ENCODE results near the gene TIAM2. TPM values are rescaled to one million over a fixed set of nuclear protein-coding genes. Genes with fewer than 3 reads are reported as not detected.

The TIAM2 gene
- total RNA-seq, 1 experiment from 2014 or later: 3.8 TPM

GRCh38 chr6:155173488-155173887 lies 178.4 kb downstream of the TIAM2 start:
- Mint-ChIP-seq H3K36me3 (ENCODE audit: insufficient read depth, unreplicated experiment) (no peaks in the 10 kb centered on the region), H3K4me1 (ENCODE audit: low read depth, unreplicated experiment) (peaks cover 7% of the 10 kb centered on the region), H3K27me3 (ENCODE audit: insufficient read depth, unreplicated experiment) (no peaks in the 10 kb centered on the region), H3K27ac (ENCODE audit: unreplicated experiment) (no peak overlapping the region), H3K4me3 (ENCODE audit: unreplicated experiment) (no peak overlapping the region), H3K9me3 (ENCODE audit: unreplicated experiment) (no peaks in the 10 kb centered on the region)
- Histone ChIP-seq H3K4me1 (no peaks in the 10 kb centered on the region), H3K27me3 (replicated peaks; ENCODE audit: control insufficient read depth, insufficient read depth, low read length) (no peaks in the 10 kb centered on the region), H3K4me3 (ENCODE audit: low read depth, low read length) (no peak overlapping the region), H3K36me3 (ENCODE audit: control insufficient read depth, insufficient read depth, low read length) (no peaks in the 10 kb centered on the region), H3K9me3 (no peaks in the 10 kb centered on the region)
- ChIA-PET POLR2A (no interaction called here), CTCF (interaction anchor here (1.9 kb wide), 1 partner anchor 305 kb away, joined by 8 read pairs; no protein-coding TSS in a partner anchor)
- intact Hi-C loops (cut with micrococcal nuclease; ENCODE audit: unreplicated experiment): no loop called here
- no TSS peak for BruUV-seq (replicated peaks)
- TF ChIP-seq, protein P1, sequence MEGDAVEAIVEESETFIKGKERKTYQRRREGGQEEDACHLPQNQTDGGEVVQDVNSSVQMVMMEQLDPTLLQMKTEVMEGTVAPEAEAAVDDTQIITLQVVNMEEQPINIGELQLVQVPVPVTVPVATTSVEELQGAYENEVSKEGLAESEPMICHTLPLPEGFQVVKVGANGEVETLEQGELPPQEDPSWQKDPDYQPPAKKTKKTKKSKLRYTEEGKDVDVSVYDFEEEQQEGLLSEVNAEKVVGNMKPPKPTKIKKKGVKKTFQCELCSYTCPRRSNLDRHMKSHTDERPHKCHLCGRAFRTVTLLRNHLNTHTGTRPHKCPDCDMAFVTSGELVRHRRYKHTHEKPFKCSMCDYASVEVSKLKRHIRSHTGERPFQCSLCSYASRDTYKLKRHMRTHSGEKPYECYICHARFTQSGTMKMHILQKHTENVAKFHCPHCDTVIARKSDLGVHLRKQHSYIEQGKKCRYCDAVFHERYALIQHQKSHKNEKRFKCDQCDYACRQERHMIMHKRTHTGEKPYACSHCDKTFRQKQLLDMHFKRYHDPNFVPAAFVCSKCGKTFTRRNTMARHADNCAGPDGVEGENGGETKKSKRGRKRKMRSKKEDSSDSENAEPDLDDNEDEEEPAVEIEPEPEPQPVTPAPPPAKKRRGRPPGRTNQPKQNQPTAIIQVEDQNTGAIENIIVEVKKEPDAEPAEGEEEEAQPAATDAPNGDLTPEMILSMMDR (IDR thresholded peaks at IDR 0.05; ENCODE audit: insufficient read depth in 1 of 2, low read depth in 1 of 2, low read length in 1 of 2, severe bottlenecking in 1 of 2, unreplicated experiment in 1 of 2): no peak
- no peak for DNase-seq

- no peaks in the 10 kb centered on the region for H3K27me3 ChIP-seq (replicated peaks; ENCODE audit: control insufficient read depth, insufficient read depth, low read length)
- ChIA-PET CTCF (interaction anchor here (0.6 to 1.9 kb wide), 2 partner anchors 307 to 317 kb away, joined by 4 to 8 read pairs; no protein-coding TSS in a partner anchor), POLR2A (no interaction called here)
- H3K4me3 Mint-ChIP-seq (ENCODE audit: unreplicated experiment): no peak overlapping the region
- no peak overlapping the region for H3K4me3 ChIP-seq (ENCODE audit: low read depth, low read length)
- BruUV-seq (replicated peaks): no TSS peak
- no peaks in the 10 kb centered on the region for H3K4me1 ChIP-seq
- H3K36me3 Mint-ChIP-seq (ENCODE audit: insufficient read depth, unreplicated experiment): no peaks in the 10 kb centered on the region
- H3K9me3 ChIP-seq: no peaks in the 10 kb centered on the region
- intact Hi-C loops (cut with micrococcal nuclease; ENCODE audit: unreplicated experiment): loop anchor here (1.0 to 5.0 kb wide), 6 partner anchors 93 to 499 kb away; no protein-coding TSS in a partner anchor
- H3K27me3 Mint-ChIP-seq (ENCODE audit: insufficient read depth, unreplicated experiment): no peaks in the 10 kb centered on the region
- TF ChIP-seq, protein P1 (IDR thresholded peaks at IDR 0.05; ENCODE audit: insufficient read depth in 1 of 2, low read depth in 1 of 2, low read length in 1 of 2, severe bottlenecking in 1 of 2, unreplicated experiment in 1 of 2): peak; percentile 54 to 58
- H3K27ac Mint-ChIP-seq (ENCODE audit: unreplicated experiment): no peak overlapping the region
- H3K4me1 Mint-ChIP-seq (ENCODE audit: low read depth, unreplicated experiment): peaks cover 7% of the 10 kb centered on the region
- H3K36me3 ChIP-seq (ENCODE audit: control insufficient read depth, insufficient read depth, low read length): no peaks in the 10 kb centered on the region
- no peaks in the 10 kb centered on the region for H3K9me3 Mint-ChIP-seq (ENCODE audit: unreplicated experiment)
- peak; percentile 65 to 72 for DNase-seq
Observed at GRCh38 chr6:155174576-155175211, 179.6 kb downstream of the TIAM2 start.

GRCh38 chr6:155177363-155177961 lies 182.3 kb downstream of the TIAM2 start:
- no peak overlapping the region for H3K4me3 ChIP-seq (ENCODE audit: low read depth, low read length)
- H3K4me1 Mint-ChIP-seq (ENCODE audit: low read depth, unreplicated experiment): peaks cover 13% of the 10 kb centered on the region
- no peaks in the 10 kb centered on the region for H3K36me3 ChIP-seq (ENCODE audit: control insufficient read depth, insufficient read depth, low read length)
- no peaks in the 10 kb centered on the region for H3K27me3 Mint-ChIP-seq (ENCODE audit: insufficient read depth, unreplicated experiment)
- no peaks in the 10 kb centered on the region for H3K9me3 ChIP-seq
- no peaks in the 10 kb centered on the region for H3K36me3 Mint-ChIP-seq (ENCODE audit: insufficient read depth, unreplicated experiment)
- intact Hi-C loops (cut with micrococcal nuclease; ENCODE audit: unreplicated experiment): loop anchor here (1.0 to 5.0 kb wide), 5 partner anchors 71 to 353 kb away; partner anchors contain the start of gene TFB1M
- ChIA-PET POLR2A (interaction anchor here (0.7 kb wide), 1 partner anchor 76 kb away, joined by 3 read pairs; no protein-coding TSS in a partner anchor), CTCF (interaction anchor here (0.6 to 2.3 kb wide), 8 partner anchors 8 to 314 kb away, joined by 3 to 53 read pairs (median 4); no protein-coding TSS in a partner anchor)
- no peak overlapping the region for H3K4me3 Mint-ChIP-seq (ENCODE audit: unreplicated experiment)
- no peak overlapping the region for H3K27ac Mint-ChIP-seq (ENCODE audit: unreplicated experiment)
- TF ChIP-seq, protein P1 (IDR thresholded peaks at IDR 0.05; ENCODE audit: insufficient read depth in 1 of 2, low read depth in 1 of 2, low read length in 1 of 2, severe bottlenecking in 1 of 2, unreplicated experiment in 1 of 2): peak; percentile 57 to 61
- BruUV-seq (replicated peaks): no TSS peak
- peak; percentile 44 to 69 for DNase-seq
- H3K4me1 ChIP-seq: no peaks in the 10 kb centered on the region
- H3K9me3 Mint-ChIP-seq (ENCODE audit: unreplicated experiment): no peaks in the 10 kb centered on the region
- no peaks in the 10 kb centered on the region for H3K27me3 ChIP-seq (replicated peaks; ENCODE audit: control insufficient read depth, insufficient read depth, low read length)

Measured in Caco-2 (cell line).